HL-60 (cell line): ENCODE results near the gene TMC4.

ENCODE experiments used
- GABPA ChIP-seq: IDR thresholded peaks from 2 replicates; pipeline ENCODE4 v1.6.1; 2012; ENCODE audit warnings: low read depth
- POLR2AphosphoS5 ChIP-seq: IDR thresholded peaks from 2 replicates; pipeline ENCODE4 v1.6.1; 2012; ENCODE audit warnings: low read depth
- SPI1 ChIP-seq: IDR thresholded peaks from 2 replicates; pipeline ENCODE4 v1.6.1; 2012; ENCODE audit warnings: low read depth, mild to moderate bottlenecking, borderline replicate concordance
- TF ChIP-seq, protein P1 (sequence below): IDR thresholded peaks from one replicate; pipeline ENCODE4 v1.5.1; 2011; ENCODE audit warnings: low read length, control low read depth, inconsistent platforms; ENCODE audit not compliant: insufficient read depth

DNA sequence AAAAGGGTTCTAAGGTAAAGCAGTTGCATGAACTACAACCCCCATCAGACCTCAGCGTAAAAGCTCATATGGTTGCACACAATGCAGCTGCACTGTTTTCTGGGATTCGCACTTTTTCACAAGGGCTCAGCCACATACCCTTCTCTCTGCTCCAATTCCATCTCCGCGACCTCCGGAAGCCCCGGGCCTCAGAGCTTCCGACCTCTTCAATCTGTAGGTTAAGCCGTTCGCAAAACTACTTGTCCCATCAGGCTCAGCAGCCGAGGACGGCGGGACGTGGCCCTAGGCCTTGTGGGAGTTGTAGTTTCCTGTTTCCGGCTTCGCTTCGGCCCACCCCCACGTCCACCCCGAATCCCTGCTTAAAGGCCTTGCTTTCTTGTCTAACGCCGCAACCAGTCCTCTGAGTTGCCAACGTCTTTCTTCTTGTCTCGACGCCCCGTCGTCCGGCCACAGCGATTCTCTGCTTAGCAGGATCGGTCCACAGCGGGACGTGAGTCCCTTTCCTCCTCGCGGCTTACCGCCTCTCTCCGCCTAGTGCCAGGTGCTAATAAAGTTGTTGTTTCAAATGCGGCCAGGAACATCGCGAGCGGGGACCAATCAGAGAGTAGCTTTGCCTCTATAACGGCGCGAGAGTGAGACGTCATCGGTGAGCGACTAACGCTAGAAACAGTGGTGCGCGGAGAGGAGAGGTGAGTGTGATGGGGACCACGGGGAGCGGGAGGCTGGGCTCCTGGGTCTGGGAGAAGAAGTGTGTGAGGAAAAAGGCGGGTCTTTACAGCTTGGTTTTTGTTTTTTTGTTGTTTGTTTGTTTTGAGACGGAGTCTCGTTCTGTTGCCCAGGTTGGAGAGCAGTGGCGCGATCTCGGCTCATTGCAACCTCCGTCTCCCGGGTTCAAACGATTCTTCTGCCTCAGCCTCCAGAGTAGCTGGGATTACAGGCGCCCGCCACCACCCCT is 57.6 kb downstream of the TMC4 start, which contains the start of the genes PRPF31 and TFPT:
- TF ChIP-seq, protein P1, sequence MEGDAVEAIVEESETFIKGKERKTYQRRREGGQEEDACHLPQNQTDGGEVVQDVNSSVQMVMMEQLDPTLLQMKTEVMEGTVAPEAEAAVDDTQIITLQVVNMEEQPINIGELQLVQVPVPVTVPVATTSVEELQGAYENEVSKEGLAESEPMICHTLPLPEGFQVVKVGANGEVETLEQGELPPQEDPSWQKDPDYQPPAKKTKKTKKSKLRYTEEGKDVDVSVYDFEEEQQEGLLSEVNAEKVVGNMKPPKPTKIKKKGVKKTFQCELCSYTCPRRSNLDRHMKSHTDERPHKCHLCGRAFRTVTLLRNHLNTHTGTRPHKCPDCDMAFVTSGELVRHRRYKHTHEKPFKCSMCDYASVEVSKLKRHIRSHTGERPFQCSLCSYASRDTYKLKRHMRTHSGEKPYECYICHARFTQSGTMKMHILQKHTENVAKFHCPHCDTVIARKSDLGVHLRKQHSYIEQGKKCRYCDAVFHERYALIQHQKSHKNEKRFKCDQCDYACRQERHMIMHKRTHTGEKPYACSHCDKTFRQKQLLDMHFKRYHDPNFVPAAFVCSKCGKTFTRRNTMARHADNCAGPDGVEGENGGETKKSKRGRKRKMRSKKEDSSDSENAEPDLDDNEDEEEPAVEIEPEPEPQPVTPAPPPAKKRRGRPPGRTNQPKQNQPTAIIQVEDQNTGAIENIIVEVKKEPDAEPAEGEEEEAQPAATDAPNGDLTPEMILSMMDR, result no peak
- TF ChIP-seq SPI1 (no peak), POLR2AphosphoS5 (peak; percentile 83), GABPA (peak; percentile 65)
